Lower leg skin (tissue), 4 donors: Measurements from ENCODE around the gene GABBR2. TPM values are rescaled to one million over a fixed set of nuclear protein-coding genes. Genes with fewer than 3 reads are reported as not detected.

Experiments used
- DNase-seq, 2 donors: peaks; one replicate each; pipeline ENCODE4 v3.0.0-alpha.2; 2019; ENCODE audit warnings: low spot score in 2 of 2
- H3K4me3 ChIP-seq: fragments of 200-600 bp; sonication (generic); 2 replicates; pipeline ENCODE4 v1.5.1; 2017; ENCODE audit warnings: mild to moderate bottlenecking, low read depth; ENCODE audit not compliant: poor library complexity, severe bottlenecking
- POLR2A ChIP-seq, 2 donors: fragments of 450-650 bp; IDR thresholded peaks; one replicate each; pipeline ENCODE4 v1.6.1; 2016 to 2017; ENCODE audit warnings: antibody characterized with exemption in 2 of 2, mild to moderate bottlenecking in 1 of 2, moderate library complexity in 1 of 2
- WGBS, 2 donors: methylation state at CpG; one replicate each; pipeline ENCODE4 v1.1.5; 2018; 5-methylcytosine and 5-hydroxymethylcytosine counted together
- intact Hi-C: fragments of 100-400 bp; cut with DNase I; formaldehyde crosslinking; loops from one replicate; pipeline ENCODE4 v1.15.0; 2023; ENCODE audit warnings: low total_unique reads
- total RNA-seq, 4 donors: library from RNA; depleted of rRNA; stranded (reverse); fragments of >200 nt; gene quantifications; one replicate each; pipeline ENCODE4 v1.1.0, GENCODE V29; 2016
- TF ChIP-seq, protein P1 (sequence below), 3 donors: fragments of 450-650 bp; IDR thresholded peaks; one replicate each; pipeline ENCODE4 v1.5.1; 2016; ENCODE audit warnings: antibody characterized with exemption in 3 of 3, mild to moderate bottlenecking in 3 of 3, moderate library complexity in 2 of 3

GABBR2 gene
- total RNA-seq, 4 donors from 2014 or later: 0.23 to 4.2 TPM; not detected in 2

DNA sequence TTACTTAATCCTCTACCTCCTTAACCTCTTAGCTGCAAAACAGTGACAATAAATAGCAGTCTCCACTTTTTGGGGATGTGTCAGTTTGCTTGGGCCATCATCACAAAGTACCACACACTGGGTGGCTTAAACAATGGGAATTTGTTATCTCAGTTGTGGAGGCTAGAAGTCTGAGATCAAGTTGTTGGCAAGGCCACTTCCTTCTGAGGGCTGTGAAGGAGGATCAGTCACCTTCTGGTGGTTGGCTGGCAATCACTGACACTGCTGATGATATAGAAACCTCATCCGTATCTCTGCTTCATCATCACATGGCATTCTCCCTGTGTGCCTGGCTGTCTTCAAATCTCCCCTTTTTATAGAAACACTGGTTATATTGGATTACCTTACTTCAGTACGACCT, 266.2 kb downstream of the GABBR2 start:
- DNase-seq: no peak
- no peak for TF ChIP-seq POLR2A (IDR thresholded peaks at IDR 0.05)
- TF ChIP-seq, protein P1, sequence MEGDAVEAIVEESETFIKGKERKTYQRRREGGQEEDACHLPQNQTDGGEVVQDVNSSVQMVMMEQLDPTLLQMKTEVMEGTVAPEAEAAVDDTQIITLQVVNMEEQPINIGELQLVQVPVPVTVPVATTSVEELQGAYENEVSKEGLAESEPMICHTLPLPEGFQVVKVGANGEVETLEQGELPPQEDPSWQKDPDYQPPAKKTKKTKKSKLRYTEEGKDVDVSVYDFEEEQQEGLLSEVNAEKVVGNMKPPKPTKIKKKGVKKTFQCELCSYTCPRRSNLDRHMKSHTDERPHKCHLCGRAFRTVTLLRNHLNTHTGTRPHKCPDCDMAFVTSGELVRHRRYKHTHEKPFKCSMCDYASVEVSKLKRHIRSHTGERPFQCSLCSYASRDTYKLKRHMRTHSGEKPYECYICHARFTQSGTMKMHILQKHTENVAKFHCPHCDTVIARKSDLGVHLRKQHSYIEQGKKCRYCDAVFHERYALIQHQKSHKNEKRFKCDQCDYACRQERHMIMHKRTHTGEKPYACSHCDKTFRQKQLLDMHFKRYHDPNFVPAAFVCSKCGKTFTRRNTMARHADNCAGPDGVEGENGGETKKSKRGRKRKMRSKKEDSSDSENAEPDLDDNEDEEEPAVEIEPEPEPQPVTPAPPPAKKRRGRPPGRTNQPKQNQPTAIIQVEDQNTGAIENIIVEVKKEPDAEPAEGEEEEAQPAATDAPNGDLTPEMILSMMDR (IDR thresholded peaks at IDR 0.05): no peak
- 45 to 59% methylated on average over 2 of the region's 2 CpGs for WGBS, 2 donors
- H3K4me3 ChIP-seq: no peak overlapping the region
- intact Hi-C loops: no loop called here

DNA sequence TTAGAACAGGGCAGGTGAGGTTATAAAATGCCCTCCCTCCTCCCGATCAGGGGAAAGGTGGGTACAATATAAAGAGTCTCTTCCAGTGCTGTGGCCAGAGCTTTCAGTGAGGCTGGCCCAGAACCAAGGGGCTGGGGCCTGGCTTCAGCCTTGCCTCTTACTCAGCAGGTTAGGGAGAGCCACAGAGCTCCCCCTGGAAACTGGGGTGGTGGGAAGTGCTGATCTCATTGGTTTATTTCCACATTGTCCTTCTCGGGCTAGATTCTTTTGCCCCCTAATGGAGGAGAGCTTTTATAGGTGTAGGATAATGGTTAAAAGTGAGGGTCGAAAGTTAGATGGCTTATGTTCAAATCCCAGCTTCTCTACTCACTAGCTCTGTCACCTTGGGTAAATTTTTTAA, 266.6 kb downstream of the GABBR2 start:
- intact Hi-C loops: no loop called here
- TF ChIP-seq POLR2A (IDR thresholded peaks at IDR 0.05): no peak
- TF ChIP-seq, protein P1 (IDR thresholded peaks at IDR 0.05): no peak
- H3K4me3 ChIP-seq: no peak overlapping the region
- no peak for DNase-seq
- WGBS, 2 donors: 52 to 53% methylated on average over 3 of the region's 3 CpGs

DNA sequence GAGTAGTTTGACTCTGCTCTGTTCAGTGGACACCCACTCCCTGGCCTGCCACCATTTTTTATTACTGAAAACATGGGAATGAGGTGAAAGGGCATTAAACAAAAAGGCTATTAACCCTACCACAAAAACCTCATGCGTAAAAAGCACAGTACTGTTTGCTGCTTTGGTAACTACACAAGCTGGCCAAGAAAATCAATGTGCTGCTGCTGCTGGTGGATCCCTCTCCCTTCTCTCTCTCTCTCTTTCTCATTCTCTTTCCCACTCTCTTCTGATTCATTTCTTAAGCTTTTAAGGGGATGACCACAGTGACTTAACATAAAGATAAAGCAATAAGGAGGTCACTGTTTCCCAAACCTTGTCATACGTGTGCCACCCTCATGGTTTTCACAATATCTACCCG, 270.1 kb downstream of the GABBR2 start:
- H3K4me3 ChIP-seq: no peak overlapping the region
- no peak for TF ChIP-seq POLR2A (IDR thresholded peaks at IDR 0.05)
- TF ChIP-seq, protein P1 (IDR thresholded peaks at IDR 0.05): no peak
- WGBS, 2 donors: 73 to 81% methylated on average over 3 of the region's 3 CpGs
- no peak for DNase-seq
- intact Hi-C loops: no loop called here

DNA sequence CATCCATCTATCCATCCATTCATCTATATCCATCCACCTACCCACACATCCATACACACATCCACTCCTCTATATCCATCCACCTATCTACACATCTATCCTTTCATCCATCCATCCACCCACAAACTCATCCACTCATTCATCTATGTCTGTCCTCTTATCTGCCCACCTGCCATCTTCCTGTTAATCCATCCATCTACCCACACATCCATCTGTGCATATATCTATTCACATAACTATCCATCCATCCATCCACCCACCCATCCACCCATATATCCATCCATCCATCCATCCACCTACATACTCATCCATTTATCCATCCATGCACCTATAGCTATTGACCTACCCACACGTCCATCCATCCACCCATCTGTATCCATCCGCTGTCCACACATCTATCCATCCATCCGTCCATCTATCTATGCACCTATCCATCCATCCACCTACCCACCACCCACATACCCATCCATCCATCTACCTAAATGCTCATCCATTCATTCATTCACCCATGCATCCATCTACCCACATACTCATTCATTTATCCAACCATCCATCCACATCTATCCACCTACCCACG, 271.2 kb downstream of the GABBR2 start:
- H3K4me3 ChIP-seq: no peak overlapping the region
- DNase-seq: peak in 1 of 2 donors; percentile 13
- 87 to 88% methylated on average over 4 of the region's 4 CpGs for WGBS, 2 donors
- intact Hi-C loops: no loop called here
- no peak for TF ChIP-seq POLR2A (IDR thresholded peaks at IDR 0.05)
- TF ChIP-seq, protein P1 (IDR thresholded peaks at IDR 0.05): no peak

DNA sequence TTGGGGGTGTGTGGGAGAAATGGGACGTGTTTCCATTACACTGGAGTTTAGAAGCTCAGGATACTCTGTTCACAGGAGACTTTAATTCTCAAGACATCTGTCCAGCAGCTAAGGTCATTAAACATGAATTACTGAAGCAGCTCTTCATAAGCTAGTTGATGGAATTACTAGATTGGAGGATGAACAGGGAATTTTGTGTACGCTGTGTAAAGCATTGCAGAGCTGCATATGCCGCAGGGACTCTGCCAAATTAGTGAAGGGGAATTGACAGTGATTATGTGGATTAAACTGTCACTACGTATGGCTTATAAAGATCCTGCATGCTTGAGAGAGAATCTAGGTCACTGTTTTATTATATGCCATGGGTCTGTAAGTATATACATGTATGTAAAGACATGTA, 275.8 kb downstream of the GABBR2 start:
- no peak for TF ChIP-seq POLR2A (IDR thresholded peaks at IDR 0.05)
- TF ChIP-seq, protein P1 (IDR thresholded peaks at IDR 0.05): no peak
- H3K4me3 ChIP-seq: no peak overlapping the region
- DNase-seq: no peak
- 82 to 86% methylated on average over 4 of the region's 4 CpGs for WGBS, 2 donors
- intact Hi-C loops: no loop called here

DNA sequence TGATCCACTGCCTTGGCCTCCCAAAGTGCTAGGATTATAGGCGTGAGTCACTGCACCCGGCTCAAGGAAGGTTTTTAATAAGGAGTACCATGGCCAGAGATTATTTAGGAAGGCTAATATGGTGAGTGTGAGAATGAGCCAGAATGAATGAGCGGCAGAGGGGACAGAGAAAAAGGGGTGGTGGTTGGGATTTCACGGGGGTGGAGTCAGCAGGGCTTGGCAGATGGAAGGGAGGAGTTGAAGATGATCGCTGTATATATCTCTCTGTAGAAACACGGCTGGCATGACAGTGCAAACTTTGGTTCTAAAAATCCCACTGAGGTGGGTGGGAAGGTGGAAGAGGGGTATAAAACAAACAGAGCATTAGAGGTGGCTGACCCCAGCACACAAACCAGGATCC, 276.6 kb downstream of the GABBR2 start:
- no peak for TF ChIP-seq POLR2A (IDR thresholded peaks at IDR 0.05)
- TF ChIP-seq, protein P1 (IDR thresholded peaks at IDR 0.05): no peak
- intact Hi-C loops: no loop called here
- 74 to 77% methylated on average over 6 of the region's 6 CpGs for WGBS, 2 donors
- H3K4me3 ChIP-seq: no peak overlapping the region
- DNase-seq: peak in 1 of 2 donors; percentile 25
